ENCODE data around the gene SLC25A21. TPM values are rescaled to one million over a fixed set of nuclear protein-coding genes. Genes with fewer than 3 reads are reported as not detected.
"Not testable (repeated sequence)": the region's sequence is repeated elsewhere in the genome, so short reads cannot be mapped to it uniquely, and the experiment has no call there.

Gene SLC25A21
- total and polyA plus RNA-seq, 4 experiments from 2014 or later = not detected

DNA sequence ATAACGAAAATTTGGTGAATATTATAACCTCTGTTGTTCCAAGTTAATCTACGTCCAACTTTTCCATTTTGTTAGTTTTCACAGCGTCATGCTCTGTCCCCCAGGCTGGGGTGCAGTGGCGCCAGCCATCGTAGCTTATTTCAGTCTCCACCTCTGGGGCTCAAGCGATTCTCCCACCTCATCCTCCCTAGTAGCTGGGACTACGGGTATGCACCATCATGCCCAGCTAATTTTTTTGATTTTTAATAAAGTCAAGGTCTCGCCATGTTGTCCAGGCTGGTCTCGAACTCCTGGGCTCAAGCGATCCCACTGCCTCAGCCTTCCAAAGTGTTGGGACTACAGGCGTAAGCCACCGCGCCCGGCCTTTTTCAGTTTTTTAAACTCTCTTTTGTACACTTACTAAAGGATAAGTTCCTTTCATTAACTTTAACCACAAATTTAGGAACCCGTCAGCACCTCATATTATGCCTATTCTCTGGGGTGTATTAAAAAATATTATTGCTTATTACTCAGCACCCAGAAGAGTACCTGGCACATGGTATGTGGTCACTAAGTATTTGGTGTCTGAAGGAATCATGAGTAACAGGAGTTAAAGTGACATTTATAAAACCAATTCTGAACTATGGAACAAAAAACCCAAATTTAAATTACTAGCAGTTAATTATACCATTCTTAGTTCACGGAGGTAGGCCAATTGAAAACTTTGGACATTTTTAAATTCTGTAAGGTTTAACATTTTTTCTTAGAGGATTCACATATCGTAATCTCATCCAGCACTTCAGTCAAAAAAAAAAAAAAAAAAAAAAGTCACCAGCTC is 24.4 kb upstream of the SLC25A21 start:
- H3K36me3 Mint-ChIP-seq = no peaks in the 10 kb centered on the region
- no peak overlapping the region for H3K27ac ChIP-seq (ENCODE audit: low read depth, low read length)
- no peak overlapping the region for H3K4me3 ChIP-seq (ENCODE audit: low read length in 2 of 2)
- H3K36me3 ChIP-seq (ENCODE audit: insufficient read depth, low read length) = no peaks in the 10 kb centered on the region
- H3K9me3 Mint-ChIP-seq = peaks cover 0 to 6% (median under 1%) of the 10 kb centered on the region in 8 donors
- ChIA-PET POLR2A (ENCODE audit: partially characterized antibody) (no interaction called here), CTCF (ENCODE audit: partially characterized antibody) (no interaction called here)
- intact Hi-C loops (cut with micrococcal nuclease) = no loop called here
- H3K27ac Mint-ChIP-seq = no peak overlapping the region
- H3K4me1 ChIP-seq (ENCODE audit: insufficient read depth, low read length) = no peaks in the 10 kb centered on the region
- H3K4me3 Mint-ChIP-seq = peak overlapping the region in 7 of 8 donors; percentile 30 to 84 (median 70)
- no peaks in the 10 kb centered on the region for H3K27me3 ChIP-seq (ENCODE audit: insufficient read depth, low read length)
- H3K9me3 ChIP-seq (ENCODE audit: control insufficient read depth in 1 of 2, low read length in 2 of 2) = no peaks in the 10 kb centered on the region
- H3K27me3 Mint-ChIP-seq = peaks cover 2% of the 10 kb centered on the region in 2 donors
- no peak for DNase-seq
- H3K4me1 Mint-ChIP-seq = peaks cover 0 to 17% (median 7%) of the 10 kb centered on the region in 4 donors

DNA sequence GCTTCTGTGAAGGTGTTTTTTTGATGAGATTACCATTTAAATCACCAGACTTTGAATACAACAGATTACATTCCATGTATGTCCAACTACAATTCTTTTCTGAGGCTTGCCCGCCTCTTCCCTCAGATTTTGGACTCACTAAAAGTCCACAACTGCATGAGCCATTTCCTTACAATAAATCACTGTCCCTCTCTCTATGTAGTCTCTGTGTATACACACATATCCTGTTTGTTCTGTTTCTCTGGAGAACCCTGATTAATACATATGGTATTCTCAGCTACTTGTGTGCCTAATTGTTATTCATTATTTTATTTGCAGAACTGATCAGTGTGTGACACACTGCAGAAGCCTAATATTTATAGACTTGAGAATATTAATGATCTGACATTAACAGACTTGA is 22.9 kb upstream of the SLC25A21 start:
- H3K9me3 Mint-ChIP-seq = peaks cover 0 to 7% (median 4%) of the 10 kb centered on the region in 8 donors
- H3K36me3 Mint-ChIP-seq = no peaks in the 10 kb centered on the region
- no peak overlapping the region for H3K4me3 Mint-ChIP-seq

DNA sequence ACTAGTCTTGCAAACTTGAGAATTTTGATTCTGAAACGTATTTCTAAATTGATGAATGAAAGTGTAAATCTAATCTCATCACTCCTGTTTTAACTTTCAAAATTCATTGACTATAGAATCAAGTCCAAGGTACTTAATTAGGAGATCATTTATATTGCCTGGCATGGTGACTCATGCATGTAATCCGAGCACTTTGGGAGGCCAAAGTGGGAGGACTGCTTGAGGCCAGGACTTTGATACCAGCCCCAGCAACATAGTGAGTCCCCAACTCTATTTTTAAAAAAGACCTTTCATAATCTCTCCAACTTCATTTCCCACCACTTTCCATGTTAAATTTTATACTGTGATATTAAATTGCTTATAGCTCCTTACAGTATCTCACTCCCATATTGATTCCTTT is 22.3 kb upstream of the SLC25A21 start:
- H3K9me3 Mint-ChIP-seq = peaks cover 0 to 10% (median 4%) of the 10 kb centered on the region in 8 donors
- H3K36me3 ChIP-seq (ENCODE audit: insufficient read depth, low read length) = no peaks in the 10 kb centered on the region
- no peaks in the 10 kb centered on the region for H3K36me3 Mint-ChIP-seq
- no peaks in the 10 kb centered on the region for H3K4me1 ChIP-seq (ENCODE audit: insufficient read depth, low read length)
- POLR2A ChIA-PET (ENCODE audit: partially characterized antibody) = no interaction called here
- no peak overlapping the region for H3K27ac ChIP-seq (ENCODE audit: low read depth, low read length)
- H3K27ac Mint-ChIP-seq = no peak overlapping the region
- no peak overlapping the region for H3K4me3 Mint-ChIP-seq
- intact Hi-C loops (cut with micrococcal nuclease) = no loop called here
- CTCF ChIA-PET (ENCODE audit: partially characterized antibody) = no interaction called here
- H3K27me3 Mint-ChIP-seq = peaks cover 2% of the 10 kb centered on the region in 2 donors
- H3K4me3 ChIP-seq (ENCODE audit: low read length in 2 of 2) = no peak overlapping the region
- H3K4me1 Mint-ChIP-seq = peaks cover 0 to 17% (median 7%) of the 10 kb centered on the region in 4 donors
- no peak for DNase-seq
- no peaks in the 10 kb centered on the region for H3K9me3 ChIP-seq (ENCODE audit: control insufficient read depth in 1 of 2, low read length in 2 of 2)
- H3K27me3 ChIP-seq (ENCODE audit: insufficient read depth, low read length) = no peaks in the 10 kb centered on the region

More for the DNA sequence above, 22.9 kb upstream of the SLC25A21 start:
- Histone ChIP-seq H3K27ac (ENCODE audit: low read depth, low read length) (no peak overlapping the region), H3K4me1 (ENCODE audit: insufficient read depth, low read length) (no peaks in the 10 kb centered on the region), H3K4me3 (ENCODE audit: low read length in 2 of 2) (no peak overlapping the region), H3K27me3 (ENCODE audit: insufficient read depth, low read length) (no peaks in the 10 kb centered on the region), H3K36me3 (ENCODE audit: insufficient read depth, low read length) (no peaks in the 10 kb centered on the region), H3K9me3 (ENCODE audit: control insufficient read depth in 1 of 2, low read length in 2 of 2) (no peaks in the 10 kb centered on the region)
- CTCF ChIA-PET (ENCODE audit: partially characterized antibody) = no interaction called here
- intact Hi-C loops (cut with micrococcal nuclease) = no loop called here
- Mint-ChIP-seq H3K27me3 (peaks cover 2% of the 10 kb centered on the region in 2 donors), H3K4me1 (peaks cover 0 to 17% (median 7%) of the 10 kb centered on the region in 4 donors), H3K27ac (no peak overlapping the region)
- POLR2A ChIA-PET (ENCODE audit: partially characterized antibody) = no interaction called here
- no peak for DNase-seq

DNA sequence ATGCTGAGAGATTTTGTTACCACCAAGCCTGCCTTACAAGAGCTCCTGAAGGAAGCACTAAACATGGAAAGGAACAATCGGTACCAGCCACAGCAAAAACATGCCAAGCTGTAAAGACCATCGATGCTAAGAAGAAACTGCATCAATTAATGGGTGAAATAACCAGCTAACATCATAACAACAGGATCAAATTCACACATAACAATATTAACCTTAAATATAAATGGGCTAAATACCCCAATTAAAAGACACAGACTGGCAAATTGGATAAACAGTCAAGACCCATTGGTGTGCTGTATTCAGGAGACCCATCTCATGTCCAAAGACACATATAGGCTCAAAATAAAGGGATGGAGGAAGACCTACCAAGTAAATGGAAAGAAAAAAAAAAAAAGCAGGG is 17.3 kb upstream of the SLC25A21 start:
- CTCF ChIA-PET (ENCODE audit: partially characterized antibody); H3K4me3 ChIP-seq (ENCODE audit: low read length in 2 of 2); POLR2A ChIA-PET (ENCODE audit: partially characterized antibody); H3K4me1 Mint-ChIP-seq; H3K27ac ChIP-seq (ENCODE audit: low read depth, low read length); H3K27ac Mint-ChIP-seq; DNase-seq; H3K9me3 ChIP-seq (ENCODE audit: control insufficient read depth in 1 of 2, low read length in 2 of 2); H3K36me3 ChIP-seq (ENCODE audit: insufficient read depth, low read length); H3K27me3 Mint-ChIP-seq; H3K27me3 ChIP-seq (ENCODE audit: insufficient read depth, low read length); H3K4me3 Mint-ChIP-seq; intact Hi-C loops (cut with micrococcal nuclease); H3K4me1 ChIP-seq (ENCODE audit: insufficient read depth, low read length); H3K36me3 Mint-ChIP-seq: not testable (repeated sequence)
- H3K9me3 Mint-ChIP-seq = peaks cover 0 to 12% (median 3%) of the 10 kb centered on the region in 8 donors

DNA sequence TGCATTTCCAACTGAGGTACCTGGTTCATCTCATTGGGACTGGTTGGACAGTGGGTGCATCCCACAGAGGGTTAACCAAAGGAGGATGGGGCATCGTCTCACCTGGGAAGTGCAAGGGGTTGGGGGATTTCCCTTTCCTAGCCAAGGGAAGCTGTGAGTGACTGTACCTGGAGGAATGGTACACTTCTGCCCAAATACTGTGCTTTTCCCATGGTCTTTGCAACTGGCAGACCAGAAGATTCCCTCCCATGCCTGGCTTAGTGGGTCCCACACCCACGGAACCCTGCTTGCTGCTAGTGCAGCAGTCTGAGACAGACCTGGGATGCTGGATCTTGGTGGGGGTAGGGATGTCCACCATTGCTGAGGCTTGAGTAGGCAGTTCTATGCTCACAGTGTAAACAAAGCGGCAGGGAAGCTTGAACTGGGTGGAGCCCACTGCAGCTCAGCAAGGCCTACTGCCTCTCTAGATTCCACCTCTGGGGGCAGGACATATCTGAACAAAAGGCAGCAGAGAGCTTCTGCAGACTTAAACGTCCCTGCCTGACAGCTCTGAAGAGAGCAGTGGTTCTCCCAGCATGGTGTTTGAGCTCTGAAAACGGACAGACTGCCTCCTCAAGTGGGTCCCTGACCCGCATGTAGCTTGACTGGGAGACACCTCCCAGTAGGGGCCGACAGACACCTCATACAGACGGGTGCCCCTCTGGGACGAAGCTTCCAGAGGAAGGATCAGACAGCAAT is 15.6 kb upstream of the SLC25A21 start:
- H3K4me3 Mint-ChIP-seq; H3K27ac Mint-ChIP-seq; POLR2A ChIA-PET (ENCODE audit: partially characterized antibody); H3K4me1 ChIP-seq (ENCODE audit: insufficient read depth, low read length); H3K27ac ChIP-seq (ENCODE audit: low read depth, low read length); H3K9me3 ChIP-seq (ENCODE audit: control insufficient read depth in 1 of 2, low read length in 2 of 2); intact Hi-C loops (cut with micrococcal nuclease); H3K9me3 Mint-ChIP-seq; H3K4me3 ChIP-seq (ENCODE audit: low read length in 2 of 2); CTCF ChIA-PET (ENCODE audit: partially characterized antibody); H3K36me3 Mint-ChIP-seq; H3K4me1 Mint-ChIP-seq; DNase-seq; H3K27me3 Mint-ChIP-seq; H3K27me3 ChIP-seq (ENCODE audit: insufficient read depth, low read length); H3K36me3 ChIP-seq (ENCODE audit: insufficient read depth, low read length): not testable (repeated sequence)

DNA sequence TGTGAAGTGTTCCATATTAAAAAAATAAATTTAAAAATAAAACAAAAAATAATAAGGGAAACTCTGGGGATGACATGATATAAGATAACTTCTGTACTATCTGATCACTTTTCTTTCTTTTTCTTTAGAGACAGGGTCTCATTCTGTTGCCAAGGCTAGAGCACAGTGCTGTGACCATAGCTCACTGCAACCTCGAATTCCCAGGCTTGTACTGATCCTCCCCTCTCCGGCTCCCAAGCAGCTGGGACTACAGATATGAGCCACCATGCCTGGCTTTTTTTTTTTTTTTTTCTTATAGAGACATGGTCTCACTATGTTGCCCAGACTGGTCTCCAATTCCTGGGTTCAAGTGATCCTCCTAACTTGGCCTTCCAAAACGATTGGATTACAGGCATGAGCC is 14.9 kb upstream of the SLC25A21 start:
- H3K27me3 ChIP-seq (ENCODE audit: insufficient read depth, low read length) = no peaks in the 10 kb centered on the region
- intact Hi-C loops (cut with micrococcal nuclease) = no loop called here
- H3K9me3 ChIP-seq (ENCODE audit: control insufficient read depth in 1 of 2, low read length in 2 of 2) = no peaks in the 10 kb centered on the region
- no peak overlapping the region for H3K4me3 ChIP-seq (ENCODE audit: low read length in 2 of 2)
- H3K36me3 ChIP-seq (ENCODE audit: insufficient read depth, low read length) = no peaks in the 10 kb centered on the region
- Mint-ChIP-seq H3K36me3 (no peaks in the 10 kb centered on the region), H3K4me3 (no peak overlapping the region), H3K27me3 (no peaks in the 10 kb centered on the region), H3K9me3 (peaks cover 0 to 9% (median 4%) of the 10 kb centered on the region in 8 donors), H3K27ac (no peak overlapping the region), H3K4me1 (no peaks in the 10 kb centered on the region)
- H3K4me1 ChIP-seq (ENCODE audit: insufficient read depth, low read length) = no peaks in the 10 kb centered on the region
- CTCF ChIA-PET (ENCODE audit: partially characterized antibody) = no interaction called here
- no peak overlapping the region for H3K27ac ChIP-seq (ENCODE audit: low read depth, low read length)
- DNase-seq = no peak
- POLR2A ChIA-PET (ENCODE audit: partially characterized antibody) = no interaction called here

DNA sequence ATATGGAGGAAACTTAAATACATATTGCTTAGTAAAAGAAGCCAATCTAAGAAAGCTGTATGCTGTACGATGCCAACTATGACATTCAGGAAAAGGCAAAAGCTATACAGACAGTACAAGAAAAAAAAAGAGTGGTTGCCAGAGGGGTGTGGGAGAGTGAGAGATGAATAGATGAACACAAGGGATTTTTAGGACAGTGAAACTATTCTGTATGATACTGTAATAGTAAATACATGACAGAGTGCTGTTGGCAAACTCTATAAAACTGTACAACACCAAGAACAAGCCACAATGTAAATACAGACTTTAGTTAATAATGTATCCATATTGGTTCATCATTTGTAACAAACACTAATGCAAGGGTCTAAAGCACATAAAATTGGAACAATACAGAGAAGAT is 14.5 kb upstream of the SLC25A21 start:
- Histone ChIP-seq H3K4me1 (ENCODE audit: insufficient read depth, low read length) (no peaks in the 10 kb centered on the region), H3K9me3 (ENCODE audit: control insufficient read depth in 1 of 2, low read length in 2 of 2) (no peaks in the 10 kb centered on the region), H3K4me3 (ENCODE audit: low read length in 2 of 2) (no peak overlapping the region), H3K27ac (ENCODE audit: low read depth, low read length) (no peak overlapping the region), H3K27me3 (ENCODE audit: insufficient read depth, low read length) (no peaks in the 10 kb centered on the region), H3K36me3 (ENCODE audit: insufficient read depth, low read length) (no peaks in the 10 kb centered on the region)
- Mint-ChIP-seq H3K36me3 (no peaks in the 10 kb centered on the region), H3K4me3 (no peak overlapping the region), H3K27me3 (no peaks in the 10 kb centered on the region), H3K9me3 (peaks cover 0 to 10% (median 6%) of the 10 kb centered on the region in 8 donors), H3K4me1 (no peaks in the 10 kb centered on the region), H3K27ac (no peak overlapping the region)
- intact Hi-C loops (cut with micrococcal nuclease) = no loop called here
- ChIA-PET CTCF (ENCODE audit: partially characterized antibody) (no interaction called here), POLR2A (ENCODE audit: partially characterized antibody) (no interaction called here)
- no peak for DNase-seq
